Measurements from ENCODE around the gene ARFGEF3. TPM values are rescaled to one million over a fixed set of nuclear protein-coding genes. Genes with fewer than 3 reads are reported as not detected.

The ARFGEF3 gene
- total RNA-seq, 1 experiment from 2014 or later = 20.1 TPM

GRCh38 chr6:138255443-138255842, 93.7 kb downstream of the ARFGEF3 start:
- no peak overlapping the region for H3K4me3 Mint-ChIP-seq
- H3K27me3 Mint-ChIP-seq (ENCODE audit: low read depth) = no peaks in the 10 kb centered on the region
- no peaks in the 10 kb centered on the region for H3K4me1 Mint-ChIP-seq
- no peak for DNase-seq (ENCODE audit: low spot score)
- POLR2A ChIA-PET = no interaction called here
- no peak for TF ChIP-seq NR1H2 (CRISPR knock-in tag; IDR thresholded peaks at IDR 0.05)
- no peak for TF ChIP-seq STAT6 (CRISPR knock-in tag; conservative IDR thresholded peaks at IDR 0.05; ENCODE audit: low read depth)
- TF ChIP-seq CTCF (IDR thresholded peaks at IDR 0.05) = no peak
- no peak for TF ChIP-seq TCF7 (CRISPR knock-in tag; IDR thresholded peaks at IDR 0.05; ENCODE audit: low read depth)
- no peak for TF ChIP-seq ZNF317 (CRISPR knock-in tag; IDR thresholded peaks at IDR 0.05; ENCODE audit: borderline replicate concordance, low read depth)
- TF ChIP-seq JAZF1 (CRISPR knock-in tag; IDR thresholded peaks at IDR 0.05) = no peak
- ATAC-seq = no peak
- H3K9me3 Mint-ChIP-seq = no peaks in the 10 kb centered on the region
- H3K36me3 Mint-ChIP-seq = no peaks in the 10 kb centered on the region
- no peak overlapping the region for H3K27ac Mint-ChIP-seq
- CTCF ChIA-PET = no interaction called here

GRCh38 chr6:138257638-138258040, 95.9 kb downstream of the ARFGEF3 start:
- Mint-ChIP-seq H3K4me1 (no peaks in the 10 kb centered on the region), H3K27ac (no peak overlapping the region), H3K27me3 (ENCODE audit: low read depth) (no peaks in the 10 kb centered on the region), H3K36me3 (peaks cover 4% of the 10 kb centered on the region), H3K9me3 (no peaks in the 10 kb centered on the region), H3K4me3 (no peak overlapping the region)
- ChIA-PET POLR2A (no interaction called here), CTCF (no interaction called here)
- DNase-seq (ENCODE audit: low spot score) (no peak), ATAC-seq (no peak)
- TF ChIP-seq FOXP1 (CRISPR knock-in tag; IDR thresholded peaks at IDR 0.05; ENCODE audit: borderline replicate concordance) = no peak

GRCh38 chr6:138258197-138258596, 96.5 kb downstream of the ARFGEF3 start:
- CTCF ChIA-PET = no interaction called here
- ATAC-seq = no peak

More at GRCh38 chr6:138258197-138258596, 96.5 kb downstream of the ARFGEF3 start:
- no peak overlapping the region for H3K4me3 Mint-ChIP-seq
- DNase-seq (ENCODE audit: low spot score) = no peak
- no peak for TF ChIP-seq ERG (CRISPR knock-in tag; IDR thresholded peaks at IDR 0.05)
- TF ChIP-seq MAX (CRISPR knock-in tag; IDR thresholded peaks at IDR 0.05) = no peak
- no peak for TF ChIP-seq GABPB1 (CRISPR knock-in tag; IDR thresholded peaks at IDR 0.05)
- no peak for TF ChIP-seq CBFB (CRISPR knock-in tag; IDR thresholded peaks at IDR 0.05; ENCODE audit: low read depth)
- TF ChIP-seq ZNF232 (CRISPR knock-in tag; IDR thresholded peaks at IDR 0.05) = no peak
- TF ChIP-seq FOXJ3 (CRISPR knock-in tag; IDR thresholded peaks at IDR 0.05; ENCODE audit: borderline replicate concordance) = no peak
- TF ChIP-seq MXD4 (CRISPR knock-in tag; IDR thresholded peaks at IDR 0.05; ENCODE audit: borderline replicate concordance) = no peak
- TF ChIP-seq AR (CRISPR knock-in tag; IDR thresholded peaks at IDR 0.05) = no peak
- no peaks in the 10 kb centered on the region for H3K9me3 Mint-ChIP-seq
- no peaks in the 10 kb centered on the region for H3K27me3 Mint-ChIP-seq (ENCODE audit: low read depth)
- no peaks in the 10 kb centered on the region for H3K4me1 Mint-ChIP-seq
- POLR2A ChIA-PET = no interaction called here
- peaks cover 10% of the 10 kb centered on the region for H3K36me3 Mint-ChIP-seq
- H3K27ac Mint-ChIP-seq = no peak overlapping the region
